ENCODE measurements around the gene NEXMIF. TPM values are rescaled to one million over a fixed set of nuclear protein-coding genes. Genes with fewer than 3 reads are reported as not detected.

NEXMIF gene
- total RNA-seq, 1 donor from 2014 or later, result not detected

GRCh38 chrX:74797338-74797887 is 127.8 kb downstream of the NEXMIF start:
- Mint-ChIP-seq H3K4me3 (ENCODE audit: unreplicated experiment) (no peak overlapping the region), H3K27ac (ENCODE audit: unreplicated experiment) (no peak overlapping the region), H3K9me3 (ENCODE audit: unreplicated experiment) (peaks cover 24% of the 10 kb centered on the region), H3K36me3 (ENCODE audit: unreplicated experiment) (no peaks in the 10 kb centered on the region), H3K4me1 (ENCODE audit: unreplicated experiment) (no peaks in the 10 kb centered on the region), H3K27me3 (ENCODE audit: unreplicated experiment) (no peaks in the 10 kb centered on the region)
- no peak for DNase-seq (ENCODE audit: extremely low spot score, unreplicated experiment)
- TF ChIP-seq, protein P1, sequence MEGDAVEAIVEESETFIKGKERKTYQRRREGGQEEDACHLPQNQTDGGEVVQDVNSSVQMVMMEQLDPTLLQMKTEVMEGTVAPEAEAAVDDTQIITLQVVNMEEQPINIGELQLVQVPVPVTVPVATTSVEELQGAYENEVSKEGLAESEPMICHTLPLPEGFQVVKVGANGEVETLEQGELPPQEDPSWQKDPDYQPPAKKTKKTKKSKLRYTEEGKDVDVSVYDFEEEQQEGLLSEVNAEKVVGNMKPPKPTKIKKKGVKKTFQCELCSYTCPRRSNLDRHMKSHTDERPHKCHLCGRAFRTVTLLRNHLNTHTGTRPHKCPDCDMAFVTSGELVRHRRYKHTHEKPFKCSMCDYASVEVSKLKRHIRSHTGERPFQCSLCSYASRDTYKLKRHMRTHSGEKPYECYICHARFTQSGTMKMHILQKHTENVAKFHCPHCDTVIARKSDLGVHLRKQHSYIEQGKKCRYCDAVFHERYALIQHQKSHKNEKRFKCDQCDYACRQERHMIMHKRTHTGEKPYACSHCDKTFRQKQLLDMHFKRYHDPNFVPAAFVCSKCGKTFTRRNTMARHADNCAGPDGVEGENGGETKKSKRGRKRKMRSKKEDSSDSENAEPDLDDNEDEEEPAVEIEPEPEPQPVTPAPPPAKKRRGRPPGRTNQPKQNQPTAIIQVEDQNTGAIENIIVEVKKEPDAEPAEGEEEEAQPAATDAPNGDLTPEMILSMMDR (IDR thresholded peaks at IDR 0.05), result no peak

- DNase-seq (ENCODE audit: extremely low spot score, unreplicated experiment), result no peak
- Mint-ChIP-seq H3K9me3 (ENCODE audit: unreplicated experiment) (peaks cover 23% of the 10 kb centered on the region), H3K36me3 (ENCODE audit: unreplicated experiment) (no peaks in the 10 kb centered on the region), H3K27me3 (ENCODE audit: unreplicated experiment) (no peaks in the 10 kb centered on the region), H3K27ac (ENCODE audit: unreplicated experiment) (no peak overlapping the region), H3K4me3 (ENCODE audit: unreplicated experiment) (no peak overlapping the region), H3K4me1 (ENCODE audit: unreplicated experiment) (no peaks in the 10 kb centered on the region)
- TF ChIP-seq, protein P1 (IDR thresholded peaks at IDR 0.05), result no peak
Measured at GRCh38 chrX:74788545-74789086, 136.6 kb downstream of the NEXMIF start.

DNA sequence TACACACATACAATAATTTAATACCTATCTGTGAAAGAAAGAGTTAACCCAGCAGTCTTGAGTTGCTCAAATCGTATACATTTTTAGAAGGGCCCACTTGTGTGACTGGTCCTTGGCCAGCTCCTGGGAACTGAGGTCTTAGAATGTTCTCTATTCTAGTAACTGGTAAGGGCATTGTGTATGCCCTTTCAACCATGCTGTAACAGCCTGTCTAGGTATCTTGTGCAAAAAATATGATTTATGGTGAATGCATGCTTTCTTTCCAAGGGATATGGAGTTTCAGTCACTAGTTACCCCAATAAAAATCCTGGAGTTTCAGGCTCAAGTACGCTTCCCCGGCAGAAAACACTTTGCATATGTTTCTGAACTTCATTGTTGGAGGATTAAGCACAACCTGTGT is 140.6 kb downstream of the NEXMIF start:
- DNase-seq (ENCODE audit: extremely low spot score, unreplicated experiment), result no peak
- Mint-ChIP-seq H3K27me3 (ENCODE audit: unreplicated experiment) (no peaks in the 10 kb centered on the region), H3K9me3 (ENCODE audit: unreplicated experiment) (peaks cover 32% of the 10 kb centered on the region), H3K4me1 (ENCODE audit: unreplicated experiment) (no peaks in the 10 kb centered on the region), H3K4me3 (ENCODE audit: unreplicated experiment) (no peak overlapping the region), H3K27ac (ENCODE audit: unreplicated experiment) (no peak overlapping the region), H3K36me3 (ENCODE audit: unreplicated experiment) (no peaks in the 10 kb centered on the region)
- TF ChIP-seq, protein P1 (IDR thresholded peaks at IDR 0.05), result no peak

DNA sequence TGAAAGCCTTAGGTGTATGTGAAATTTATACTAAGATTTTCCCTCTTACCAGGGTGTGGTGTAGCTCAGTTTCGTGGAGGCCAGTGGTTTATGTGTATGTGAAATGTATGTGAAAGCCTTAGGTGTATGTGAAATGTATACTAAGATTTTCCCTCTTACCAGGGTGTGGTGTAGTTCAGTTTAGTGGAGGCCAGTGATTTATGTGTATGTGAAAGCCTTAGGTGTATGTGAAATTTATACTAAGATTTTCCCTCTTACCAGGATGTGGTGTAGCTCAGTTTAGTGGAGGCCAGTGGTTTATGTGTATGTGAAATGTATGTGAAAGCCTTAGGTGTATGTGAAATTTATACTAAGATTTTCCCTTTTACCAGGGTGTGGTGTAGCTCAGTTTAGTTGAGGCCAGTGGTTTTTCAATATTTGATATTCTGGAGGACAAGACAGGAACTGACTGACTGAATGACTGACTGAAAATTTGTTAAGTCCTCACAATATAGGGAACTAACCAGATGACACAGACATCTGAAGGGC is 143.7 kb downstream of the NEXMIF start:
- Mint-ChIP-seq H3K9me3 (ENCODE audit: unreplicated experiment) (peaks cover 24% of the 10 kb centered on the region), H3K4me3 (ENCODE audit: unreplicated experiment) (no peak overlapping the region), H3K27ac (ENCODE audit: unreplicated experiment) (no peak overlapping the region), H3K4me1 (ENCODE audit: unreplicated experiment) (no peaks in the 10 kb centered on the region), H3K36me3 (ENCODE audit: unreplicated experiment) (no peaks in the 10 kb centered on the region), H3K27me3 (ENCODE audit: unreplicated experiment) (no peaks in the 10 kb centered on the region)
- TF ChIP-seq, protein P1 (IDR thresholded peaks at IDR 0.05), result no peak
- no peak for DNase-seq (ENCODE audit: extremely low spot score, unreplicated experiment)

DNA sequence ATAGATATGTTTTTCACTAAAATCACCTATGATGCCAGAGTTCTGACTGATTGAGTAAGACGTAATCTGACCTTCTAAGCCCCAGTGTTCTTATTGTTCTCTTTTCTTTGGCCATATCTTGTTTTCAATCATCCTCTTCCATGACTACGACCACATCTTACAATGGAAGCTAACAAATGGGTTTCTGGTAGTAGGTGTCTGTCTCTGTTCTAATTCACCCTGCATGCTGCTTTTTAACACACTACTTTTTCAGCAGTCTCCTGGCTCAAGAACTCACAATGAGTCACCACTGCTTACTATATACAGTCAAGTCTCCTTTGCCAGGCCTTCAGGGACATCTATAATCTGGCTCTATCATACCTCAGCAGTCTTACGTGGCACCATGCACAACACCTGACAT is 146.1 kb downstream of the NEXMIF start:
- Mint-ChIP-seq H3K9me3 (ENCODE audit: unreplicated experiment) (peaks cover 13% of the 10 kb centered on the region), H3K36me3 (ENCODE audit: unreplicated experiment) (no peaks in the 10 kb centered on the region), H3K27ac (ENCODE audit: unreplicated experiment) (no peak overlapping the region), H3K27me3 (ENCODE audit: unreplicated experiment) (no peaks in the 10 kb centered on the region), H3K4me1 (ENCODE audit: unreplicated experiment) (no peaks in the 10 kb centered on the region), H3K4me3 (ENCODE audit: unreplicated experiment) (no peak overlapping the region)
- TF ChIP-seq, protein P1 (IDR thresholded peaks at IDR 0.05), result no peak
- DNase-seq (ENCODE audit: extremely low spot score, unreplicated experiment), result no peak
